ENCODE results near the gene INAVA. TPM values are rescaled to one million over a fixed set of nuclear protein-coding genes. Genes with fewer than 3 reads are reported as not detected.

INAVA gene
- total and polyA plus RNA-seq, 2 of the 13 experiments (the other 11 are each of a cell fraction or from before 2014, with no cell fraction given) = 6.0 to 13.5 TPM

DNA sequence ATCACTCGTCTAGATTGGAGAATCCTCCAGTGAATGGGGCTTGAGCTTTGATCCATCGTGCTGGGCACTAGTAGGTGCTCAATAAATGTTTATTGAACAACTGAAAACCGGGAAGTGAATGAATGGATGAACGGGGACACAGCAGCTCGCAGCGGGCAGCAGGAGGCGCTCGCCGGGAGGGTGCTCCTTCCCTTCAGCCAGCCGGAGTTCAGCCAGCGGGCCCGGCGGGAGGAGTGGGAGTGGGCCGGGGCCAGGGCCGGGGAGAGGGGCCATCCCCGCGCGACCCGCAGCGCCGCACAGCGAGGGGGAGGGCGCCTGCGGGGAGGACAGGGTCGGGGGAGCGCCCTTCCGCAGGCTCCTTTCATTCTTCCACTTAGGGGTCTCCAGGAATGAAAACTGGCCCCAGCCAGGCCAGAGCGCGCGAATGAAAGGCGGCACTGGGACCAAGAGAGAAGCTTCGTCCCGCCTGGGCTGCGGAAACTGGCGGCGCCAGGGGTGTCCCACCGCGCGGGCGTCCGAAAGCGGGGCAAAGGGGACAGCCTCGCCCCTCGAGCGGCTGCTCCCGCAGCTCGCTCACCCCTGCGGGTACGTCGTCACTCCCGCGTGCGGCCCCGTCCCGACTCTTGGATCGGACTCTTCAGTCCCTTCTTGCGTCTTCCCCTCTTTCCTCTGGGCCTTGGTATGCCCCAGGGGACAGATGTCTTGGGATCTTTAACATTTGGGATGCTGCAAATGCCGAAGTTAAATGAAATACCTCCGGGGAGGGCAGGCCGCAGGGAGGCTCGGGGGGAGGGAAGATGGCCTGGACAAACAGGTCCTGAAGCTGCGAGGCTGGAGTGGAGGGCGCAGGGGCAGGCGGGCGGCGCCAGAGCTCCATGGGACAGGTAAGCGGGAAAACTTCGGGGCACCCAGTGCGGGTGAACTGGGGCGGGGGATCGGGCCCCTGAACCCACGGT lies 3.6 kb upstream of the INAVA start (continued):
- TF ChIP-seq, protein P1, sequence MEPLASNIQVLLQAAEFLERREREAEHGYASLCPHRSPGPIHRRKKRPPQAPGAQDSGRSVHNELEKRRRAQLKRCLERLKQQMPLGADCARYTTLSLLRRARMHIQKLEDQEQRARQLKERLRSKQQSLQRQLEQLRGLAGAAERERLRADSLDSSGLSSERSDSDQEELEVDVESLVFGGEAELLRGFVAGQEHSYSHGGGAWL (CRISPR knock-in tag; IDR thresholded peaks at IDR 0.05) = 0 out of 2 replicates have a peak, but pooled peaks have one; percentile 53
- peak; percentile 13; the same call in 1 of the 2 replicates for TF ChIP-seq ZNF644 (CRISPR knock-in tag; IDR thresholded peaks at IDR 0.05; ENCODE audit: low read depth)
- TF ChIP-seq PLRG1 (conservative IDR thresholded peaks at IDR 0.05) = no peak
- TF ChIP-seq, protein P2, sequence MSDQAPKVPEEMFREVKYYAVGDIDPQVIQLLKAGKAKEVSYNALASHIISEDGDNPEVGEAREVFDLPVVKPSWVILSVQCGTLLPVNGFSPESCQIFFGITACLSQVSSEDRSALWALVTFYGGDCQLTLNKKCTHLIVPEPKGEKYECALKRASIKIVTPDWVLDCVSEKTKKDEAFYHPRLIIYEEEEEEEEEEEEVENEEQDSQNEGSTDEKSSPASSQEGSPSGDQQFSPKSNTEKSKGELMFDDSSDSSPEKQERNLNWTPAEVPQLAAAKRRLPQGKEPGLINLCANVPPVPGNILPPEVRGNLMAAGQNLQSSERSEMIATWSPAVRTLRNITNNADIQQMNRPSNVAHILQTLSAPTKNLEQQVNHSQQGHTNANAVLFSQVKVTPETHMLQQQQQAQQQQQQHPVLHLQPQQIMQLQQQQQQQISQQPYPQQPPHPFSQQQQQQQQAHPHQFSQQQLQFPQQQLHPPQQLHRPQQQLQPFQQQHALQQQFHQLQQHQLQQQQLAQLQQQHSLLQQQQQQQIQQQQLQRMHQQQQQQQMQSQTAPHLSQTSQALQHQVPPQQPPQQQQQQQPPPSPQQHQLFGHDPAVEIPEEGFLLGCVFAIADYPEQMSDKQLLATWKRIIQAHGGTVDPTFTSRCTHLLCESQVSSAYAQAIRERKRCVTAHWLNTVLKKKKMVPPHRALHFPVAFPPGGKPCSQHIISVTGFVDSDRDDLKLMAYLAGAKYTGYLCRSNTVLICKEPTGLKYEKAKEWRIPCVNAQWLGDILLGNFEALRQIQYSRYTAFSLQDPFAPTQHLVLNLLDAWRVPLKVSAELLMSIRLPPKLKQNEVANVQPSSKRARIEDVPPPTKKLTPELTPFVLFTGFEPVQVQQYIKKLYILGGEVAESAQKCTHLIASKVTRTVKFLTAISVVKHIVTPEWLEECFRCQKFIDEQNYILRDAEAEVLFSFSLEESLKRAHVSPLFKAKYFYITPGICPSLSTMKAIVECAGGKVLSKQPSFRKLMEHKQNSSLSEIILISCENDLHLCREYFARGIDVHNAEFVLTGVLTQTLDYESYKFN (CRISPR knock-in tag; conservative IDR thresholded peaks at IDR 0.05) = no peak
- no peak for TF ChIP-seq RXRB (CRISPR knock-in tag; IDR thresholded peaks at IDR 0.05; ENCODE audit: borderline replicate concordance)
- TF ChIP-seq, protein P3, sequence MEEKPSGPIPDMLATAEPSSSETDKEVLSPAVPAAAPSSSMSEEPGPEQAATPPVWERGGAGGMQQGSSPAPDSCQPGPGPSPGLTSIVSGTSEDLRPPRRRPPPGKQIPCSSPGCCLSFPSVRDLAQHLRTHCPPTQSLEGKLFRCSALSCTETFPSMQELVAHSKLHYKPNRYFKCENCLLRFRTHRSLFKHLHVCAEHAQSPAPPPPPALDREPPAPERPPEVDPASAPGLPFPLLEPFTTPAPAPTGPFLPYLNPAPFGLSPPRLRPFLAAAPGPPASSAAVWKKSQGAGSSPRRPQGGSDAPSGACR (CRISPR knock-in tag; IDR thresholded peaks at IDR 0.05) = 0 out of 2 replicates have a peak, but pooled peaks have one; percentile 40
- peak; percentile 78 for TF ChIP-seq ZNF501 (CRISPR knock-in tag; IDR thresholded peaks at IDR 0.05)
- TF ChIP-seq GFI1 (CRISPR knock-in tag; IDR thresholded peaks at IDR 0.05; ENCODE audit: borderline replicate concordance) = no peak
- TF ChIP-seq GABPB1 (CRISPR knock-in tag; IDR thresholded peaks at IDR 0.05) = peak; percentile 68
- no peak for TF ChIP-seq ZNF883 (CRISPR knock-in tag; IDR thresholded peaks at IDR 0.05; ENCODE audit: not compliant biosample characterization)
- TF ChIP-seq ZKSCAN8 (CRISPR knock-in tag; IDR thresholded peaks at IDR 0.05; ENCODE audit: borderline replicate concordance) = peak; percentile 98
- TF ChIP-seq, protein P4, sequence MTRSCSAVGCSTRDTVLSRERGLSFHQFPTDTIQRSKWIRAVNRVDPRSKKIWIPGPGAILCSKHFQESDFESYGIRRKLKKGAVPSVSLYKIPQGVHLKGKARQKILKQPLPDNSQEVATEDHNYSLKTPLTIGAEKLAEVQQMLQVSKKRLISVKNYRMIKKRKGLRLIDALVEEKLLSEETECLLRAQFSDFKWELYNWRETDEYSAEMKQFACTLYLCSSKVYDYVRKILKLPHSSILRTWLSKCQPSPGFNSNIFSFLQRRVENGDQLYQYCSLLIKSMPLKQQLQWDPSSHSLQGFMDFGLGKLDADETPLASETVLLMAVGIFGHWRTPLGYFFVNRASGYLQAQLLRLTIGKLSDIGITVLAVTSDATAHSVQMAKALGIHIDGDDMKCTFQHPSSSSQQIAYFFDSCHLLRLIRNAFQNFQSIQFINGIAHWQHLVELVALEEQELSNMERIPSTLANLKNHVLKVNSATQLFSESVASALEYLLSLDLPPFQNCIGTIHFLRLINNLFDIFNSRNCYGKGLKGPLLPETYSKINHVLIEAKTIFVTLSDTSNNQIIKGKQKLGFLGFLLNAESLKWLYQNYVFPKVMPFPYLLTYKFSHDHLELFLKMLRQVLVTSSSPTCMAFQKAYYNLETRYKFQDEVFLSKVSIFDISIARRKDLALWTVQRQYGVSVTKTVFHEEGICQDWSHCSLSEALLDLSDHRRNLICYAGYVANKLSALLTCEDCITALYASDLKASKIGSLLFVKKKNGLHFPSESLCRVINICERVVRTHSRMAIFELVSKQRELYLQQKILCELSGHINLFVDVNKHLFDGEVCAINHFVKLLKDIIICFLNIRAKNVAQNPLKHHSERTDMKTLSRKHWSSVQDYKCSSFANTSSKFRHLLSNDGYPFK (CRISPR knock-in tag; IDR thresholded peaks at IDR 0.05; ENCODE audit: borderline replicate concordance) = 0 out of 2 replicates have a peak, but pooled peaks have one; percentile 69
- TF ChIP-seq ZNF121 (CRISPR knock-in tag; IDR thresholded peaks at IDR 0.05) = no peak
- TF ChIP-seq ZNF614 (CRISPR knock-in tag; IDR thresholded peaks at IDR 0.05; ENCODE audit: borderline replicate concordance) = 0 out of 2 replicates have a peak, but pooled peaks have one; percentile 17
- TF ChIP-seq, protein P5, sequence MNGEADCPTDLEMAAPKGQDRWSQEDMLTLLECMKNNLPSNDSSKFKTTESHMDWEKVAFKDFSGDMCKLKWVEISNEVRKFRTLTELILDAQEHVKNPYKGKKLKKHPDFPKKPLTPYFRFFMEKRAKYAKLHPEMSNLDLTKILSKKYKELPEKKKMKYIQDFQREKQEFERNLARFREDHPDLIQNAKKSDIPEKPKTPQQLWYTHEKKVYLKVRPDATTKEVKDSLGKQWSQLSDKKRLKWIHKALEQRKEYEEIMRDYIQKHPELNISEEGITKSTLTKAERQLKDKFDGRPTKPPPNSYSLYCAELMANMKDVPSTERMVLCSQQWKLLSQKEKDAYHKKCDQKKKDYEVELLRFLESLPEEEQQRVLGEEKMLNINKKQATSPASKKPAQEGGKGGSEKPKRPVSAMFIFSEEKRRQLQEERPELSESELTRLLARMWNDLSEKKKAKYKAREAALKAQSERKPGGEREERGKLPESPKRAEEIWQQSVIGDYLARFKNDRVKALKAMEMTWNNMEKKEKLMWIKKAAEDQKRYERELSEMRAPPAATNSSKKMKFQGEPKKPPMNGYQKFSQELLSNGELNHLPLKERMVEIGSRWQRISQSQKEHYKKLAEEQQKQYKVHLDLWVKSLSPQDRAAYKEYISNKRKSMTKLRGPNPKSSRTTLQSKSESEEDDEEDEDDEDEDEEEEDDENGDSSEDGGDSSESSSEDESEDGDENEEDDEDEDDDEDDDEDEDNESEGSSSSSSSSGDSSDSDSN (CRISPR knock-in tag; IDR thresholded peaks at IDR 0.05) = peak; percentile 53
- TF ChIP-seq, protein P6, sequence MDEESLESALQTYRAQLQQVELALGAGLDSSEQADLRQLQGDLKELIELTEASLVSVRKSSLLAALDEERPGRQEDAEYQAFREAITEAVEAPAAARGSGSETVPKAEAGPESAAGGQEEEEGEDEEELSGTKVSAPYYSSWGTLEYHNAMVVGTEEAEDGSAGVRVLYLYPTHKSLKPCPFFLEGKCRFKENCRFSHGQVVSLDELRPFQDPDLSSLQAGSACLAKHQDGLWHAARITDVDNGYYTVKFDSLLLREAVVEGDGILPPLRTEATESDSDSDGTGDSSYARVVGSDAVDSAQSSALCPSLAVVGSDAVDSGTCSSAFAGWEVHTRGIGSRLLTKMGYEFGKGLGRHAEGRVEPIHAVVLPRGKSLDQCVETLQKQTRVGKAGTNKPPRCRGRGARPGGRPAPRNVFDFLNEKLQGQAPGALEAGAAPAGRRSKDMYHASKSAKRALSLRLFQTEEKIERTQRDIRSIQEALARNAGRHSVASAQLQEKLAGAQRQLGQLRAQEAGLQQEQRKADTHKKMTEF (CRISPR knock-in tag; IDR thresholded peaks at IDR 0.05) = peak; percentile 56
